ENCODE data around the gene RNH1.

Gene RNH1

GRCh38 chr11:449889-450808 lies 56.9 kb downstream of the RNH1 start, which contains the start of gene PTDSS2:
Gene PTDSS2, plus strand, starts transcription at chr11:450279. Its CDS starts 177 bp downstream, at chr11:450456.
- no peak for TF ChIP-seq CTCF (IDR thresholded peaks at IDR 0.05; ENCODE audit: low read depth, low read length)
- peak; percentile 82 for DNase-seq (ENCODE audit: extremely low read depth, low read depth)

- peak; percentile 60 for DNase-seq (ENCODE audit: extremely low read depth, low read depth)
- peak; percentile 91 for TF ChIP-seq CTCF (IDR thresholded peaks at IDR 0.05; ENCODE audit: low read depth, low read length)
Observed at GRCh38 chr11:447923-448731, 58.9 kb downstream of the RNH1 start.

GRCh38 chr11:446891-447290 lies 60.2 kb downstream of the RNH1 start:
- DNase-seq (ENCODE audit: extremely low read depth, low read depth) = no peak
- no peak for TF ChIP-seq CTCF (IDR thresholded peaks at IDR 0.05; ENCODE audit: low read depth, low read length)

- no peak for DNase-seq (ENCODE audit: extremely low read depth, low read depth)
- no peak for TF ChIP-seq CTCF (IDR thresholded peaks at IDR 0.05; ENCODE audit: low read depth, low read length)
Observed at GRCh38 chr11:445765-446588, 61.1 kb downstream of the RNH1 start.
